Ishikawa (cell line): Measurements from ENCODE around the gene ARL14EPL.

ENCODE experiments used
- CEBPB ChIP-seq: IDR thresholded peaks from 2 replicates; pipeline ENCODE4 v1.6.1; 2012
- CREB1 ChIP-seq: IDR thresholded peaks from 2 replicates; pipeline ENCODE4 v1.6.1; 2012; ENCODE audit warnings: low read depth
- EP300 ChIP-seq: IDR thresholded peaks from 2 replicates; pipeline ENCODE4 v1.6.1; 2012; ENCODE audit warnings: borderline replicate concordance
- FOXM1 ChIP-seq: IDR thresholded peaks from 2 replicates; pipeline ENCODE4 v1.6.1; 2012; ENCODE audit warnings: low read depth, borderline replicate concordance
- RAD21 ChIP-seq: IDR thresholded peaks from 2 replicates; pipeline ENCODE4 v1.6.1; 2012; ENCODE audit warnings: low read depth
- TAF1 ChIP-seq: IDR thresholded peaks from 2 replicates; pipeline ENCODE4 v1.6.1; 2012; ENCODE audit warnings: low read depth, mild to moderate bottlenecking
- YY1 ChIP-seq: IDR thresholded peaks from 2 replicates; pipeline ENCODE4 v1.6.1; 2012; ENCODE audit warnings: low read depth
- ZBTB7A ChIP-seq: IDR thresholded peaks from 2 replicates; pipeline ENCODE4 v1.6.1; 2012; ENCODE audit warnings: low read depth
- TF ChIP-seq, protein P1 (sequence below): IDR thresholded peaks from 2 replicates; pipeline ENCODE4 v1.6.1; 2012; ENCODE audit warnings: low read depth, mild to moderate bottlenecking
- TF ChIP-seq, protein P2 (sequence below): IDR thresholded peaks from 2 replicates; pipeline ENCODE4 v1.6.1; 2012
- TF ChIP-seq, protein P3 (sequence below): IDR thresholded peaks from 2 replicates; pipeline ENCODE4 v1.6.1; 2012

DNA sequence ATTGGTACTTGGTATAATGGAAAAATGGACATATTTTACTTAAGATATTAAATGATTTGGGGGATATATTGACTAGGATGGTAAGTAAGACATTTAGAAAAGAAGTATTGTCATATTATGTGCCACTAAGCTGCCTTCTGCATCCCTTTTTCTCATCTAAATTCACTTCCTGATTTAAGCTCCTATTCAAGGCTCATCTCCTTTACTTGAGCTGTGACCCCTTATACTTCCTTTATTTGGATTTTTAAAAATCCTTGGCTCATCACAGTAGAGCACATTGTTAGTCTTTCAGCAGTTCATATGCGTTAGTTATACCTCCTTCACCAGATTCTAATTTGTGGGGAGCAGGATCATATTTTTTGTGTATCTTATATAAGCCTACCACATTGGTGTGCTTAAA, 59.1 kb downstream of the ARL14EPL start:
- TF ChIP-seq CEBPB (no peak), RAD21 (no peak), EP300 (no peak), FOXM1 (no peak), ZBTB7A (no peak), CREB1 (no peak), TAF1 (no peak), YY1 (no peak)
- TF ChIP-seq, protein P1, sequence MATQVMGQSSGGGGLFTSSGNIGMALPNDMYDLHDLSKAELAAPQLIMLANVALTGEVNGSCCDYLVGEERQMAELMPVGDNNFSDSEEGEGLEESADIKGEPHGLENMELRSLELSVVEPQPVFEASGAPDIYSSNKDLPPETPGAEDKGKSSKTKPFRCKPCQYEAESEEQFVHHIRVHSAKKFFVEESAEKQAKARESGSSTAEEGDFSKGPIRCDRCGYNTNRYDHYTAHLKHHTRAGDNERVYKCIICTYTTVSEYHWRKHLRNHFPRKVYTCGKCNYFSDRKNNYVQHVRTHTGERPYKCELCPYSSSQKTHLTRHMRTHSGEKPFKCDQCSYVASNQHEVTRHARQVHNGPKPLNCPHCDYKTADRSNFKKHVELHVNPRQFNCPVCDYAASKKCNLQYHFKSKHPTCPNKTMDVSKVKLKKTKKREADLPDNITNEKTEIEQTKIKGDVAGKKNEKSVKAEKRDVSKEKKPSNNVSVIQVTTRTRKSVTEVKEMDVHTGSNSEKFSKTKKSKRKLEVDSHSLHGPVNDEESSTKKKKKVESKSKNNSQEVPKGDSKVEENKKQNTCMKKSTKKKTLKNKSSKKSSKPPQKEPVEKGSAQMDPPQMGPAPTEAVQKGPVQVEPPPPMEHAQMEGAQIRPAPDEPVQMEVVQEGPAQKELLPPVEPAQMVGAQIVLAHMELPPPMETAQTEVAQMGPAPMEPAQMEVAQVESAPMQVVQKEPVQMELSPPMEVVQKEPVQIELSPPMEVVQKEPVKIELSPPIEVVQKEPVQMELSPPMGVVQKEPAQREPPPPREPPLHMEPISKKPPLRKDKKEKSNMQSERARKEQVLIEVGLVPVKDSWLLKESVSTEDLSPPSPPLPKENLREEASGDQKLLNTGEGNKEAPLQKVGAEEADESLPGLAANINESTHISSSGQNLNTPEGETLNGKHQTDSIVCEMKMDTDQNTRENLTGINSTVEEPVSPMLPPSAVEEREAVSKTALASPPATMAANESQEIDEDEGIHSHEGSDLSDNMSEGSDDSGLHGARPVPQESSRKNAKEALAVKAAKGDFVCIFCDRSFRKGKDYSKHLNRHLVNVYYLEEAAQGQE = no peak
- TF ChIP-seq, protein P2, sequence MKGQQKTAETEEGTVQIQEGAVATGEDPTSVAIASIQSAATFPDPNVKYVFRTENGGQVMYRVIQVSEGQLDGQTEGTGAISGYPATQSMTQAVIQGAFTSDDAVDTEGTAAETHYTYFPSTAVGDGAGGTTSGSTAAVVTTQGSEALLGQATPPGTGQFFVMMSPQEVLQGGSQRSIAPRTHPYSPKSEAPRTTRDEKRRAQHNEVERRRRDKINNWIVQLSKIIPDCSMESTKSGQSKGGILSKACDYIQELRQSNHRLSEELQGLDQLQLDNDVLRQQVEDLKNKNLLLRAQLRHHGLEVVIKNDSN = no peak
- TF ChIP-seq, protein P3, sequence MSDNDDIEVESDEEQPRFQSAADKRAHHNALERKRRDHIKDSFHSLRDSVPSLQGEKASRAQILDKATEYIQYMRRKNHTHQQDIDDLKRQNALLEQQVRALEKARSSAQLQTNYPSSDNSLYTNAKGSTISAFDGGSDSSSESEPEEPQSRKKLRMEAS = no peak
